ENCODE data around the gene L3MBTL4. TPM values are rescaled to one million over a fixed set of nuclear protein-coding genes. Genes with fewer than 3 reads are reported as not detected.

The L3MBTL4 gene
- total RNA-seq, 1 donor from 2014 or later: 0.56 TPM

DNA sequence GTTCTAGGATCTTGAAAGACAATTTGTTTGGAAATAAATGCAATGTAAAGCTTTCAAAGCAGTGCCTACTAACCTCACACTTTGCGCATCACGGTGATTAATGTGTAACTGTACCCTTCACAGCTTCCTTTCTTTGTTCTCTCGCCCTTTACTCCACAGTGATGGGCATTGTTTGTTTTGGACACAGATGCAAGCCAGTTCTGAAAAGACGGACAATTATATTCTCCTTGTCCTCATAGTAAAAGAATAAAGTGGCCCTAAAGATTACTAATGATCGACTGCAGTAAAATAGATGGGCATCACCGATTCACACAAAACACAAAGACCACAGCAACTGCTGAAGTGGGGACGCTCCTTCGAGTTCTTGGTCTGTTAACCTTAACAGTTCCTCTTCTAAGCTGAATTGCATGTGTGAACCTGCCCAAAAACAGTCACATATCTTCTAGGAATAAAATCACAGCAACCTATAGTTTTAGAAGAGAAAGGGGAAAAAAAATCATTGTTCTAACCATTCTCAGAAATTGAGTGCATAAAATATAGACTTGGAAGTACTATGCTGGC, 7.7 kb downstream of the L3MBTL4 start:
- Mint-ChIP-seq H3K4me3 (ENCODE audit: unreplicated experiment) (no peak overlapping the region), H3K4me1 (ENCODE audit: unreplicated experiment) (peaks cover 10% of the 10 kb centered on the region), H3K9me3 (ENCODE audit: unreplicated experiment) (no peaks in the 10 kb centered on the region), H3K36me3 (ENCODE audit: low read depth, unreplicated experiment) (no peaks in the 10 kb centered on the region), H3K27ac (ENCODE audit: unreplicated experiment) (no peak overlapping the region), H3K27me3 (ENCODE audit: unreplicated experiment) (no peaks in the 10 kb centered on the region)
- DNase-seq (ENCODE audit: low spot score): no peak
- no peak for TF ChIP-seq CTCF (IDR thresholded peaks at IDR 0.05; ENCODE audit: unreplicated experiment)

DNA sequence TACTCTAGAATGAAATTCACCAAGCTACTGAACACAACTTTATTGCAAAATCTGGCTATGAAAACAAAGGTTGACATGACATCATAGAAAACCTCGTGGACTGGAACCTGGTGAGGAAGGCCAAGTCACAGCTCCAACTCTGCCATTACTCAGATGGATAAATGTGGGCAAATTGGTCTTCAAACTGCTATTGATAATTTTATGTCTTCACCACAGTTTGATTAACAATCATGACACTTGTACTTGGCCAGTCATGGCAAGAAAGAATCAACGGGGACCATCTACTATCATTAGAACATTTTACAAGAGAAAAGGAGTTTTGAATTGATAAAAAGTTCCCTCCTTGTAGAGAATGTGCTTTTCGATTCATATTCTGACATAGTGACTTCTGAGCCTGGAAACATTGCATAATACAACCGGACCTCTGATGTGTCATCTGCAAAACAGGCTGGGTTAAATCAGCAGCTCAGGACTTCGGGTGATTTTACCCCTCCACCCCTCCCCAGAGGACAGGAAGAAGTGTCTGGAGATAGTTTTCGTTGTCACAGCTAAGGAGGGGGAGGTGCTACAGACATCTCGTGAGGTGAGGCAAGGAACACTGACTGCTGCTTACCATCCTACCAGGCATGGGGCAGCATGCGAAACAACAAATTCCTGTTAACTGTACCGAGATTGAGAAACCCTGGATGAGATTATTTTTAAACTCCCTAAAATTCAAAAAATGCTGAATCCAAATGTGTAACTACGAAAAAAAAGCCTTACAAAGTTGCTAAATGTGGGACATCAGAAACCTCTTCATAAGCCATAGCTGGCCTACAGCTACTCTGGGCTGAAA, 8.4 kb downstream of the L3MBTL4 start:
- H3K4me3 Mint-ChIP-seq (ENCODE audit: unreplicated experiment): no peak overlapping the region
- H3K27me3 Mint-ChIP-seq (ENCODE audit: unreplicated experiment): no peaks in the 10 kb centered on the region
- no peak for DNase-seq (ENCODE audit: low spot score)
- peaks cover 10% of the 10 kb centered on the region for H3K4me1 Mint-ChIP-seq (ENCODE audit: unreplicated experiment)
- no peaks in the 10 kb centered on the region for H3K36me3 Mint-ChIP-seq (ENCODE audit: low read depth, unreplicated experiment)
- TF ChIP-seq CTCF (IDR thresholded peaks at IDR 0.05; ENCODE audit: unreplicated experiment): no peak
- no peaks in the 10 kb centered on the region for H3K9me3 Mint-ChIP-seq (ENCODE audit: unreplicated experiment)
- H3K27ac Mint-ChIP-seq (ENCODE audit: unreplicated experiment): no peak overlapping the region

GRCh38 chr18:6405237-6406074, 9.3 kb downstream of the L3MBTL4 start:
- Mint-ChIP-seq H3K36me3 (ENCODE audit: low read depth, unreplicated experiment) (no peaks in the 10 kb centered on the region), H3K27me3 (ENCODE audit: unreplicated experiment) (no peaks in the 10 kb centered on the region), H3K4me3 (ENCODE audit: unreplicated experiment) (no peak overlapping the region), H3K27ac (ENCODE audit: unreplicated experiment) (no peak overlapping the region), H3K4me1 (ENCODE audit: unreplicated experiment) (peaks cover 10% of the 10 kb centered on the region), H3K9me3 (ENCODE audit: unreplicated experiment) (no peaks in the 10 kb centered on the region)
- no peak for TF ChIP-seq CTCF (IDR thresholded peaks at IDR 0.05; ENCODE audit: unreplicated experiment)
- no peak for DNase-seq (ENCODE audit: low spot score)

DNA sequence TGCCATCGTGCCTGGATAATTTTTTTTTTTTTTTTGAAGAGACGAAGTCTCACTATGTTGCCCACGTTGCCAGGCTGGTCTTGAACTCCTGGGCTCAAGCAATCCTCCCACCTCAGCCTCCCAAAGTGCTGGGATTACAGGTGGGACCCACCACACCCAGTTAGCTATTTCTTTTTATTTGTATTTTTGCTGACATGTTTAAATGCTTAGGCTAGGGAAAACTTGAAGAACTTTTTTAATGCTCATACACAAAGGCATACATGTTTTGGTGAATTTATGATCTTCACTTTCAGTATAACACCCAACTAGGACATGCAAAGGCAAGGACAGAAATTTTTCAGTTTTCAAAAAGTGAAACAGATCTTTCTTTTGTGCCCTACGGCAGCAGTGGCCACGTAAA, 9.9 kb downstream of the L3MBTL4 start:
- no peaks in the 10 kb centered on the region for H3K9me3 Mint-ChIP-seq (ENCODE audit: unreplicated experiment)
- H3K27me3 Mint-ChIP-seq (ENCODE audit: unreplicated experiment): no peaks in the 10 kb centered on the region
- no peaks in the 10 kb centered on the region for H3K36me3 Mint-ChIP-seq (ENCODE audit: low read depth, unreplicated experiment)
- H3K27ac Mint-ChIP-seq (ENCODE audit: unreplicated experiment): no peak overlapping the region
- H3K4me1 Mint-ChIP-seq (ENCODE audit: unreplicated experiment): peaks cover 10% of the 10 kb centered on the region
- H3K4me3 Mint-ChIP-seq (ENCODE audit: unreplicated experiment): no peak overlapping the region
- no peak for DNase-seq (ENCODE audit: low spot score)
- TF ChIP-seq CTCF (IDR thresholded peaks at IDR 0.05; ENCODE audit: unreplicated experiment): no peak
